ENCODE results near the gene IGSF9B. TPM values are rescaled to one million over a fixed set of nuclear protein-coding genes. Genes with fewer than 3 reads are reported as not detected.

The IGSF9B gene
- total RNA-seq, 1 experiment from 2014 or later = 5.6 TPM

DNA sequence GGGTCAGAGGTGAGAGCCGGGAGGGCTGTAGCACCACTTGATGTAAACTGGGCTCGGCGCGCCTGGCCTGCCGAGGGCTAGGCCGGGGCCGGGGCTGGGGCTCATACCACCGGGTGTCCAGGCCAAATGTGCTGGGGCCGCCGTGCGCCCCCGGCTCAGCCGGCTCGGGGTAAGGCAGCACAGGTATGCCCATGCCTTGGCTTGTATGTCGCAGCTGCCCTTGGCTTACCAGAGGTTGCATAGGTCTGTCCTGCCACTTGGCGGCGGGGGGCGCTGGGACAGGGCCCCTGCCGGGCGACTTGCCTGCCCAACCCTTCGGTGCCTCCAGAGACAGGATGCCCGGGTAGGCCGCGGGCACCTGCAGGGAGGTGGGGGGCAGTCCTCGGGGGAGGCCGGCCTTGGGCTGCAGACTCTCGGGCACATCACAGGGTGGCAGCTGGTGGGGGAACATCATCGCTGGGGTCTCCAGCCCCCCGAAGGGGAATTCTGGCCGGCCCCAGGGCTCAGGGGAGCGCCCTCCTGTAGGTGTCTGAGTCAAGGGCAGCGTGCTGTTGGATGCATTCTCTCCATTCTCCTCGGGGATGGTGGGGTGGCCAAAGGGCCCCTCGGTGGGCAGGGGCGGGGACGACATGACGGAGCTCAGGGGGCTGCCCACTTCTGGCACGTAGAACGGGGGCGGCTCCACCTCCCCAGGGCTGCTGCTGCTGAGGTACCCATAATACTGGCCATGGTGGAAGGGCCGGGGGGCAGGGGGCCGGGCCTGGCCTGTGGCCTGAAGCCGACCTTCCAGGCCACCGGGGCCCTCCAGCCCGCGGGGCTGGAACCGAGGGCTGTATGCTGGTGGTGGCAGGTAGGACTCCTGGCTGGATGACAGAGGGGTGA is 36.4 kb downstream of the IGSF9B start:
- DNase-seq = no peak
- no peak overlapping the region for H3K9ac ChIP-seq (ENCODE audit: low read length)
- H2AFZ ChIP-seq (ENCODE audit: low read length) = no peak overlapping the region
- no peaks in the 10 kb centered on the region for H3K79me2 ChIP-seq (ENCODE audit: low read length)
- H3K36me3 ChIP-seq (ENCODE audit: insufficient read depth, low read length) = no peaks in the 10 kb centered on the region
- H3K4me1 ChIP-seq (ENCODE audit: low read length) = peaks cover 16% of the 10 kb centered on the region
- no peak overlapping the region for H3K4me3 ChIP-seq (ENCODE audit: low read length)
- no peak overlapping the region for H3K4me2 ChIP-seq (ENCODE audit: low read depth, low read length, poor library complexity, severe bottlenecking)
- H4K20me1 ChIP-seq (ENCODE audit: insufficient read depth, low read depth, low read length) = no peaks in the 10 kb centered on the region
- H3K27ac ChIP-seq (ENCODE audit: low read length) = no peak overlapping the region
- H3K9me3 ChIP-seq (ENCODE audit: low read length) = no peaks in the 10 kb centered on the region
- H3K9me2 ChIP-seq (replicated peaks; ENCODE audit: insufficient read depth, low read length) = no peaks in the 10 kb centered on the region
- H3K27me3 ChIP-seq (ENCODE audit: low read length) = no peaks in the 10 kb centered on the region

DNA sequence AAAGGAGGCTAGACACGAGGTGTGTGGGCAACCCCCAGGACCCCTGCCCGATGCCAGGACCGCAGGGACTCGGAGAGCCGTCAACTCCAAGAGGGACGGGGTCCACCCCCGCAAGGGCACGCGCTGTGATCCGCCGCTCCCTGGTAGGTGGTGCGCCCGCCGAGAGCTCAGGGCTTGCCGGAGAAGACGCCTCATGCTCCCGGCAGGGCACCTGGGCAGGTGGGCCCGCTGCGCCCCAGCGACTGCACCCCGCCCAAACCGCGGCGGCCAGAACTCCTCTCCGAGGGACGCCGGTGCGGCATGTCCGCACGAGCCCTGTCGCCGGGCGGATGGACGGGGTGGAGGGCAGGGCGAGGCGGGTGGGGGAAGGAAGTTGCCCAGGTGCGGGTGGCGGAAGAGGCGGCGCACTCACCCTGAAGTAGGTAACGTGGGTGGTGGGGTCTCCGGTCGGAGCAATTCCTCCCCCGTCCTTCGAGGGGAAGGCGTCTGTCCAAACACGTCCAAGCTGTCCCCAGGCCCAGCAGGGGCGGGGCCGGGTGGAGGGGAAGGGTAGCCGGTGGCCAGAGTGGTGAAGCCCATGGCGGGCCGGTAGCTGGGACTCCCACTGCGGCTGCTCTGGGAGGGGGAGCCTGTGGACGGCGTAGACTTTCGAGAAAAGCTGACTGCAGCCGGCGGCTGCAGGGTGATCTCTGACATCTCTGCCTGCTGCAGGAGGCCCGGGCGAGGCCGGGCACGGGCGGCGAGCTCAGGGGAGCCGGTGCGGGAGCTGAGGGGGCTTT is 37.2 kb downstream of the IGSF9B start:
- Histone ChIP-seq H3K79me2 (ENCODE audit: low read length) (no peaks in the 10 kb centered on the region), H3K4me2 (ENCODE audit: low read depth, low read length, poor library complexity, severe bottlenecking) (no peak overlapping the region), H3K9ac (ENCODE audit: low read length) (no peak overlapping the region), H3K27me3 (ENCODE audit: low read length) (no peaks in the 10 kb centered on the region), H4K20me1 (ENCODE audit: insufficient read depth, low read depth, low read length) (no peaks in the 10 kb centered on the region), H3K9me2 (replicated peaks; ENCODE audit: insufficient read depth, low read length) (no peaks in the 10 kb centered on the region), H3K27ac (ENCODE audit: low read length) (no peak overlapping the region), H3K9me3 (ENCODE audit: low read length) (no peaks in the 10 kb centered on the region), H3K36me3 (ENCODE audit: insufficient read depth, low read length) (no peaks in the 10 kb centered on the region), H3K4me1 (ENCODE audit: low read length) (peaks cover 16% of the 10 kb centered on the region), H3K4me3 (ENCODE audit: low read length) (no peak overlapping the region), H2AFZ (ENCODE audit: low read length) (no peak overlapping the region)
- DNase-seq = no peak

DNA sequence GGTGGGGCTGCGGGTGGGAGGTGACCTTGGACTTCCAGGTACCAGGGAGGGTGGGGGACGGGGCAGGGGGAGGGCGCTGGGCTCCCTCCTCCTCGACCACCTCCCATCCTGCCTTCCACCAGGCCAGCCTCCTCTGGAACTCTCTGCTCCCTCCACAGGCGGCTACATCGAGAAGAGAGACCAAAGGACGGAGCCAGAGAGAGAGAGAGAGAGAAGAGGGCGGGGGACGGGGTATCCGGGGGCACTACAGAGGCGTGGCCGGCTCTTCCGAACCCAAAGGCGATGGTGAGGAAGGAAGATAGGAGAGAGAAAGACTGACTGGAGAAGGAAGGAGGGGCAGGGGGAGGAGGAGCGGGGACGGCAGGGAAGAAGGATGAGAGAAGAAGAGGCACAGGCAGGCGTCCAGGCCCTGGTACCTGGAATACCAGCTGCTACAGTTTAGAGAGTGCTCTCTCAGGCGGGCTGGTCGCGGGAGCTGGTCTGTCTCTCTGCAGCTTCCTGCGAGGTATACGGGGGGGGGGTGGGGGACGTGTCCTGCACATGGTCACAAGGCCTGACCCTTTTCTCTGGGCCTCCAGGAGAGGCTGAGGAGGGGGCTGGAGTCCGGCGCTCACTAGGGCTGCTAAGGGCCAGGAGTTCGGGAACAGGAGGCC is 38.0 kb downstream of the IGSF9B start:
- no peak overlapping the region for H3K9ac ChIP-seq (ENCODE audit: low read length)
- H3K4me3 ChIP-seq (ENCODE audit: low read length) = no peak overlapping the region
- no peaks in the 10 kb centered on the region for H4K20me1 ChIP-seq (ENCODE audit: insufficient read depth, low read depth, low read length)
- no peaks in the 10 kb centered on the region for H3K79me2 ChIP-seq (ENCODE audit: low read length)
- no peak overlapping the region for H3K4me2 ChIP-seq (ENCODE audit: low read depth, low read length, poor library complexity, severe bottlenecking)
- H3K27ac ChIP-seq (ENCODE audit: low read length) = no peak overlapping the region
- no peaks in the 10 kb centered on the region for H3K9me2 ChIP-seq (replicated peaks; ENCODE audit: insufficient read depth, low read length)
- no peak for DNase-seq
- H3K36me3 ChIP-seq (ENCODE audit: insufficient read depth, low read length) = no peaks in the 10 kb centered on the region
- H3K4me1 ChIP-seq (ENCODE audit: low read length) = peaks cover 16% of the 10 kb centered on the region
- no peaks in the 10 kb centered on the region for H3K27me3 ChIP-seq (ENCODE audit: low read length)
- H3K9me3 ChIP-seq (ENCODE audit: low read length) = no peaks in the 10 kb centered on the region
- no peak overlapping the region for H2AFZ ChIP-seq (ENCODE audit: low read length)

DNA sequence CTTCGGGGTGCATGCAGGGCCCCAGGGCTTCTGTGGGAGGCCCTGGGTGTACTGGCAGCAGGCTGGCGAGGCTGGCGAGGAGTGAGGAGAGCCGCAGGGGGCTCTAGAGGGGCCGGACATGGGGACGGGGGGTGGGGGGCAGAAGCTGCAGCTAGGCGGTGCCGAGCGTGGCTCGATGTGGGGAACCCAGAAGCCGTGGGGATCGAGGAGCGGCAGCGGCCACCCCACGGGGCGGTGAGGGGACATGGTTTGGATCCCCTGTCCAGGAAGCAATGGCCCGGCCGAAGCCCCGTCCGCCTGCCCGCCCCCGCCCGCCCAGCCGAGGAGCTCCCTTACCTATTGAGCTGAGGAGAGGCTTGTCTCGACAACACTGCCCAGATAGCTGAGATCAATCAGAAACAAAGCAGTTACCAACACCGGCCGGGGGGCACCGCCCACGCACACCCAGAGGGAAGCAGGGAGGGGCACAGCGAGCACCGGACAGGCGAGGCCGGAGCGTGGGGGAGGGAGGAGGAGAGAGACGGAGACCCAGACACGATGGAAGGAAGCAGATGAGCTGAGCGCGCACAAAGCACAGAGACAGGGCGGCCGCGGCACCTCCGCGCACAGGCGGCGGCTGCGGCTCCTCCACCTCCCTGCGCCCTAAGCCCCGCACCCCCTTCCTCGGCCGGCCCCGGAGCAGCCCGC is 38.7 kb downstream of the IGSF9B start:
- no peak overlapping the region for H3K4me3 ChIP-seq (ENCODE audit: low read length)

DNA sequence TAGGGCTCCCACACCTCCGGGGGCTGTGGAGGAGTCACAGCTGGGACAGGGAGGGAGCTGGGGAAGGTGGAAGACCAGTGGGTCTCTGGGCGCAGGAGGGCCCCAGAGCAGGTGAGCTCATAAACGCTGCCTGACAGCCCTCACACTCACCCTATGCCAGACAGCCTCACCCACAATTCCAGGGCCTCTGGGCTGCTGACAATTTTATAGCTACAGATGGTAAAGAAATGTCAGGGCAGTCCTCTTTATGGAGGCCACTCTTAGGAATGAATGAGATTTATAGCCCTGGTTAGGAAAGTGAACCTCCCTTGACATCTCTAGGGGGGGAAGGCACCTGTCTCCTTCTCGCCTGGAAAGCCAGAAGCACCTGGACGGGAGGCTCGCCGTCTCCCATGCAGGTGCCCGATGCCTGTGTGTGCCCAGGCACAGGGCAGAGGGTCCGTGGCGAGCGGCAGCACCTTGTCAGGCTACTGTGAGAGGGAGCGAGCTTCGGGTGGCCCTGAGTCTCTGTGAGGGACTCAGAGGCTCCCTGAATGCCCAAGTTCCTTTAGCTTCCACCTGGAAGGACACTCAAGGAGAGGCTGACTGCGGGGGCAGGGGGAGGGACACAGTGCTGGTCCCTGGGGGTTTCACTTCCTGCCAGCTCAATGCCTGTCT is 39.9 kb downstream of the IGSF9B start:
- Histone ChIP-seq H3K4me3 (ENCODE audit: low read length) (no peak overlapping the region), H2AFZ (ENCODE audit: low read length) (no peak overlapping the region), H3K36me3 (ENCODE audit: insufficient read depth, low read length) (no peaks in the 10 kb centered on the region), H3K27ac (ENCODE audit: low read length) (no peak overlapping the region), H3K79me2 (ENCODE audit: low read length) (no peaks in the 10 kb centered on the region), H3K9me3 (ENCODE audit: low read length) (no peaks in the 10 kb centered on the region), H3K4me1 (ENCODE audit: low read length) (peaks cover 16% of the 10 kb centered on the region), H3K4me2 (ENCODE audit: low read depth, low read length, poor library complexity, severe bottlenecking) (no peak overlapping the region), H3K9me2 (replicated peaks; ENCODE audit: insufficient read depth, low read length) (no peaks in the 10 kb centered on the region), H4K20me1 (ENCODE audit: insufficient read depth, low read depth, low read length) (no peaks in the 10 kb centered on the region), H3K27me3 (ENCODE audit: low read length) (no peaks in the 10 kb centered on the region), H3K9ac (ENCODE audit: low read length) (no peak overlapping the region)
- no peak for DNase-seq

More for the DNA sequence above, 38.7 kb downstream of the IGSF9B start:
- Histone ChIP-seq H3K4me1 (ENCODE audit: low read length) (peaks cover 16% of the 10 kb centered on the region), H3K79me2 (ENCODE audit: low read length) (no peaks in the 10 kb centered on the region), H3K9me2 (replicated peaks; ENCODE audit: insufficient read depth, low read length) (no peaks in the 10 kb centered on the region), H3K27ac (ENCODE audit: low read length) (no peak overlapping the region), H3K27me3 (ENCODE audit: low read length) (no peaks in the 10 kb centered on the region), H3K9ac (ENCODE audit: low read length) (no peak overlapping the region), H2AFZ (ENCODE audit: low read length) (no peak overlapping the region), H3K36me3 (ENCODE audit: insufficient read depth, low read length) (no peaks in the 10 kb centered on the region), H3K4me2 (ENCODE audit: low read depth, low read length, poor library complexity, severe bottlenecking) (no peak overlapping the region), H4K20me1 (ENCODE audit: insufficient read depth, low read depth, low read length) (no peaks in the 10 kb centered on the region), H3K9me3 (ENCODE audit: low read length) (no peaks in the 10 kb centered on the region)
- no peak for DNase-seq

DNA sequence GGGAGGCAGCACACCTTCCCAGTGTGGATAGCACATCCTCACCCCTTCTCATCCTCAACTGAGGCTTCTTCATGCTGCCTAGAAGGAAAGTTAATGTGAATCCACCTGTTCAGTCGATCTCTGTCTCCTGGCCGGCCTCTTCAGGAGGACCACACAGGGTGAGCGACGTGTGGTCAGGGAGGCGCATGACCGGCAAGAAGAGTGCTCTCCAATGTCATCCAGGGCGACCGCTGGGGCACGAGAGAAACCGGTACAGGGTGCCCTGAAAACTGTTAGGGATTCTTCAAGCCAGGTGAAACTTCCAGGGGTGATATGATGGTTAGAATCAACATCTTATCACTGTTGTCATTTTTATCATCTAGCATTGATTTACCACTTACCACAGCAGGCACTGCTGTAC is 43.0 kb downstream of the IGSF9B start:
- H3K4me3 ChIP-seq (ENCODE audit: low read length) = no peak overlapping the region
- H3K27ac ChIP-seq (ENCODE audit: low read length) = no peak overlapping the region
- H3K9me3 ChIP-seq (ENCODE audit: low read length) = no peaks in the 10 kb centered on the region
- no peaks in the 10 kb centered on the region for H4K20me1 ChIP-seq (ENCODE audit: insufficient read depth, low read depth, low read length)
- no peak overlapping the region for H3K4me2 ChIP-seq (ENCODE audit: low read depth, low read length, poor library complexity, severe bottlenecking)
- no peaks in the 10 kb centered on the region for H3K36me3 ChIP-seq (ENCODE audit: insufficient read depth, low read length)
- H3K9ac ChIP-seq (ENCODE audit: low read length) = no peak overlapping the region
- H3K27me3 ChIP-seq (ENCODE audit: low read length) = no peaks in the 10 kb centered on the region
- DNase-seq = no peak
- H3K79me2 ChIP-seq (ENCODE audit: low read length) = no peaks in the 10 kb centered on the region
- H3K4me1 ChIP-seq (ENCODE audit: low read length) = peaks cover 16% of the 10 kb centered on the region
- no peaks in the 10 kb centered on the region for H3K9me2 ChIP-seq (replicated peaks; ENCODE audit: insufficient read depth, low read length)
- H2AFZ ChIP-seq (ENCODE audit: low read length) = no peak overlapping the region

DNA sequence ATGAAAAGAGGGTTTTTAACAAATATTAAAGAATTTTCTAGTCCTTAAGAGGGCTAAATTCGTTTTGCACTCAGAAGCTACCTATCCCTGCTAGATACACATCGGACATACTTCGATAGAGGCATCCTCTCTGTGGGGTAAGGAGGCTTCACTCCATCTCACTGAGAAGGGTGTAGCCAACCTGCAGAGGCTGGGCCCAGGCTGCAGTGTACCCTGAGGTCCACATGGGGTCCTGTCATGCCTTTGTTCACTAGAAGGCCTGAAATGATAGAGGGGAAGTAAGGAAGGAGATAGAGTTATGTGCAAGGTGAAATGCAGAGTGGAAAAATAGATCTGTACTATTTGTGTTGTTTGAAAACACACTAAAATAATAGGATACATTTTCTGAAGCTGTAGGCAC is 45.6 kb downstream of the IGSF9B start:
- H2AFZ ChIP-seq (ENCODE audit: low read length) = no peak overlapping the region
- H3K4me3 ChIP-seq (ENCODE audit: low read length) = no peak overlapping the region
- H3K9me3 ChIP-seq (ENCODE audit: low read length) = no peaks in the 10 kb centered on the region
- H4K20me1 ChIP-seq (ENCODE audit: insufficient read depth, low read depth, low read length) = no peaks in the 10 kb centered on the region
- H3K79me2 ChIP-seq (ENCODE audit: low read length) = no peaks in the 10 kb centered on the region
- H3K9me2 ChIP-seq (replicated peaks; ENCODE audit: insufficient read depth, low read length) = no peaks in the 10 kb centered on the region
- no peaks in the 10 kb centered on the region for H3K27me3 ChIP-seq (ENCODE audit: low read length)
- H3K4me1 ChIP-seq (ENCODE audit: low read length) = no peaks in the 10 kb centered on the region
- H3K27ac ChIP-seq (ENCODE audit: low read length) = no peak overlapping the region
- peak; percentile 72 for DNase-seq
- H3K4me2 ChIP-seq (ENCODE audit: low read depth, low read length, poor library complexity, severe bottlenecking) = no peak overlapping the region
- no peaks in the 10 kb centered on the region for H3K36me3 ChIP-seq (ENCODE audit: insufficient read depth, low read length)
- no peak overlapping the region for H3K9ac ChIP-seq (ENCODE audit: low read length)

Data from Karpas-422 (cell line).